Pancreas (tissue), 10 donors: ENCODE data around the gene MEAK7. TPM values are rescaled to one million over a fixed set of nuclear protein-coding genes. Genes with fewer than 3 reads are reported as not detected.

Experiments
- ATAC-seq, 4 donors: fragments of 200-7000 bp; cut with Tn5 transposase; one replicate each; pipeline versions ENCODE4 v1.8.0 to v1.9.1; 2020; ENCODE audit warnings: mild to moderate bottlenecking in 4 of 4, moderate library complexity in 4 of 4
- DNase-seq, 6 donors: peaks; one replicate each; pipeline ENCODE4 v3.0.0-alpha.2; 2020
- FAIRE-seq: peaks from 2 replicates; lab custom pipeline; 2012; peaks lifted over from hg19 to GRCh38; lab: Jason Lieb, UNC
- H3K27ac ChIP-seq, 4 donors: fragments of 200-600 bp; sonication (generic); 1 replicate in 3 of 4; 2 replicates in 1 of 4; pipeline versions ENCODE4 v1.5.0 to v1.8.0; 2020
- H3K27me3 ChIP-seq, 4 donors: fragments of 200-600 bp; one replicate each; pipeline ENCODE4 v1.8.0; 2021
- H3K36me3 ChIP-seq, 3 donors: fragments of 200-600 bp; sonication (generic) in 1 of 3; one replicate each; pipeline versions ENCODE4 v1.5.0 to v1.8.0; 2020 to 2021
- H3K4me1 ChIP-seq, 3 donors: fragments of 200-600 bp; one replicate each; pipeline ENCODE4 v1.8.0; 2021
- H3K4me3 ChIP-seq, 4 donors: fragments of 200-600 bp; sonication (generic) in 2 of 4; one replicate each; pipeline versions ENCODE4 v1.5.0 to v1.8.0; 2020 to 2021
- H3K9me3 ChIP-seq, 4 donors: fragments of 200-600 bp; one replicate each; pipeline ENCODE4 v1.8.0; 2021
- CTCF ChIP-seq, 4 donors: fragments of 200-600 bp; sonication (generic) in 3 of 4; IDR thresholded peaks; one replicate each; pipeline versions ENCODE4 v1.5.0 to v1.8.0; 2021; ENCODE audit warnings: antibody characterized with exemption in 4 of 4
- WGBS, 2 donors: extraction: QIAGEN DNeasy Blood & Tissue Kit; methylation state at CpG; one replicate each; pipeline ENCODE4 v1.1.7; 2013; 5-methylcytosine and 5-hydroxymethylcytosine counted together
- intact Hi-C, 3 donors: fragments of 100-400 bp; cut with DNase I; formaldehyde crosslinking; loops; one replicate each; pipeline versions ENCODE4 v1.11.1 to v1.14.2; 2022
- polyA plus RNA-seq, 2 donors: library from polyadenylated mRNA; stranded (reverse); fragments of 200-250 nt; gene quantifications; one replicate each; pipeline ENCODE4 v1.2.3, GENCODE V29; 2013
- total RNA-seq, 6 donors: library from RNA; stranded (reverse); fragmentation: NEBNext Ultra II Directional in 4 of 6; extraction: Animal tissue kit (Norgen Biotek cat#: 25700) in 4 of 6; gene quantifications; one replicate each; pipeline versions ENCODE4 v1.2.1 to v1.2.4, GENCODE V29; 2021 to 2023
- donor health status: healthy with polysubstance abuse.
- donor health status: DM: no; HTN: no; CAD: no; lungs with moderate emphysema.
- donor health status: DM: no; HTN: no; CAD: no.
- donor health status: control.
- donor health status: control.
- donor health status: Bipolar disorder and iron deficiency.
- donor health status: DM: yes; HTN: yes; CAD: no.
- donor health status: DM: no; HTN: no; CAD: no.
- donor health status: DM: no; HTN: no; CAD: no.
- donor health status: DM: yes; HTN: yes; CAD: no.

The MEAK7 gene
- total and polyA plus RNA-seq, 8 donors: 2.1 to 10.5 (median 4.8) TPM

GRCh38 chr16:84509032-84509950 lies 4.8 kb upstream of the MEAK7 start:
- no peaks in the 10 kb centered on the region for H3K36me3 ChIP-seq
- no peak overlapping the region for H3K27ac ChIP-seq
- intact Hi-C loops: no loop called here
- DNase-seq (no peak), FAIRE-seq (no peak), ATAC-seq (no peak)
- no peaks in the 10 kb centered on the region for H3K9me3 ChIP-seq
- TF ChIP-seq CTCF (IDR thresholded peaks at IDR 0.05): no peak
- WGBS, 2 donors: 71 to 76% methylated on average over 20 of the region's 20 CpGs
- H3K27me3 ChIP-seq: no peaks in the 10 kb centered on the region
- H3K4me1 ChIP-seq: peaks cover 0 to 12% (median 5%) of the 10 kb centered on the region in 3 donors
- no peak overlapping the region for H3K4me3 ChIP-seq

GRCh38 chr16:84508502-84508901 lies 4.0 kb upstream of the MEAK7 start:
- Histone ChIP-seq H3K36me3 (no peaks in the 10 kb centered on the region), H3K4me1 (peaks cover 0 to 18% (median 5%) of the 10 kb centered on the region in 3 donors), H3K27ac (no peak overlapping the region), H3K9me3 (no peaks in the 10 kb centered on the region), H3K27me3 (no peaks in the 10 kb centered on the region), H3K4me3 (no peak overlapping the region)
- ATAC-seq (no peak), FAIRE-seq (no peak), DNase-seq (no peak)
- WGBS, 2 donors: 88 to 91% methylated on average over 8 of the region's 8 CpGs
- TF ChIP-seq CTCF (IDR thresholded peaks at IDR 0.05): no peak
- intact Hi-C loops: no loop called here

GRCh38 chr16:84507011-84507982 lies 2.8 kb upstream of the MEAK7 start:
- 72 to 77% methylated on average over 27 of the region's 27 CpGs for WGBS, 2 donors
- TF ChIP-seq CTCF (IDR thresholded peaks at IDR 0.05): no peak
- ATAC-seq (no peak), DNase-seq (peak in 1 of 6 donors; percentile 56), FAIRE-seq (no peak)
- peaks cover 0 to 23% (median 5%) of the 10 kb centered on the region in 3 donors for H3K4me1 ChIP-seq
- no peaks in the 10 kb centered on the region for H3K36me3 ChIP-seq
- H3K4me3 ChIP-seq: no peak overlapping the region
- intact Hi-C loops: no loop called here
- no peaks in the 10 kb centered on the region for H3K27me3 ChIP-seq
- no peak overlapping the region for H3K27ac ChIP-seq
- no peaks in the 10 kb centered on the region for H3K9me3 ChIP-seq

- no peak for FAIRE-seq
- 67 to 70% methylated on average over 33 of the region's 33 CpGs for WGBS, 2 donors
- Histone ChIP-seq H3K27me3 (no peaks in the 10 kb centered on the region), H3K36me3 (no peaks in the 10 kb centered on the region), H3K4me1 (peaks cover 0 to 19% (median 5%) of the 10 kb centered on the region in 3 donors), H3K9me3 (no peaks in the 10 kb centered on the region), H3K27ac (peak overlapping the region in 3 of 4 donors; percentile 45 to 70 (median 70)), H3K4me3 (peak overlapping the region; percentile 48 to 82 (median 64))
- no peak for TF ChIP-seq CTCF (IDR thresholded peaks at IDR 0.05)
- intact Hi-C loops: no loop called here
- DNase-seq: peak in 2 of 6 donors; percentile 29 to 61
- no peak for ATAC-seq
Measured at GRCh38 chr16:84505249-84506187, 1.1 kb upstream of the MEAK7 start.
